ACC112 (cell line): Measurements from ENCODE around the gene R3HDM2.

Source experiments
- H2AFZ ChIP-seq: fragments of 200-600 bp; sonication (generic); one replicate; pipeline ENCODE4 v1.6.0; 2017; ENCODE audit warnings: antibody characterized with exemption, low read length; ENCODE audit not compliant: unreplicated experiment
- H3K27ac ChIP-seq: fragments of 200-600 bp; sonication (generic); 2 replicates; pipeline ENCODE4 v1.5.1; 2014; ENCODE audit warnings: low read depth, mild to moderate bottlenecking, antibody characterized with exemption, low read length, moderate library complexity
- H3K27me3 ChIP-seq: fragments of 200-600 bp; sonication (generic); 2 replicates; pipeline ENCODE4 v1.6.1; 2014; ENCODE audit warnings: mild to moderate bottlenecking, antibody characterized with exemption, low read length, moderate library complexity, mixed read lengths; ENCODE audit not compliant: insufficient read depth
- H3K36me3 ChIP-seq: fragments of 200-600 bp; sonication (generic); 2 replicates; pipeline ENCODE4 v1.6.1; 2016; ENCODE audit warnings: mild to moderate bottlenecking, antibody characterized with exemption, low read length, moderate library complexity, mixed read lengths; ENCODE audit not compliant: insufficient read depth
- H3K4me1 ChIP-seq: fragments of 200-600 bp; sonication (generic); one replicate; pipeline ENCODE4 v1.6.1; 2016; ENCODE audit warnings: low read length, mixed read lengths; ENCODE audit not compliant: insufficient read depth, unreplicated experiment, control insufficient read depth
- H3K4me3 ChIP-seq: fragments of 200-600 bp; sonication (generic); 2 replicates; pipeline ENCODE4 v1.5.1; 2014; ENCODE audit warnings: mild to moderate bottlenecking, low read depth, low read length
- H3K79me2 ChIP-seq: fragments of 200-600 bp; sonication (generic); one replicate; pipeline ENCODE4 v1.6.0; 2016; ENCODE audit warnings: low read length; ENCODE audit not compliant: control insufficient read depth, unreplicated experiment, insufficient read depth

The R3HDM2 gene

DNA sequence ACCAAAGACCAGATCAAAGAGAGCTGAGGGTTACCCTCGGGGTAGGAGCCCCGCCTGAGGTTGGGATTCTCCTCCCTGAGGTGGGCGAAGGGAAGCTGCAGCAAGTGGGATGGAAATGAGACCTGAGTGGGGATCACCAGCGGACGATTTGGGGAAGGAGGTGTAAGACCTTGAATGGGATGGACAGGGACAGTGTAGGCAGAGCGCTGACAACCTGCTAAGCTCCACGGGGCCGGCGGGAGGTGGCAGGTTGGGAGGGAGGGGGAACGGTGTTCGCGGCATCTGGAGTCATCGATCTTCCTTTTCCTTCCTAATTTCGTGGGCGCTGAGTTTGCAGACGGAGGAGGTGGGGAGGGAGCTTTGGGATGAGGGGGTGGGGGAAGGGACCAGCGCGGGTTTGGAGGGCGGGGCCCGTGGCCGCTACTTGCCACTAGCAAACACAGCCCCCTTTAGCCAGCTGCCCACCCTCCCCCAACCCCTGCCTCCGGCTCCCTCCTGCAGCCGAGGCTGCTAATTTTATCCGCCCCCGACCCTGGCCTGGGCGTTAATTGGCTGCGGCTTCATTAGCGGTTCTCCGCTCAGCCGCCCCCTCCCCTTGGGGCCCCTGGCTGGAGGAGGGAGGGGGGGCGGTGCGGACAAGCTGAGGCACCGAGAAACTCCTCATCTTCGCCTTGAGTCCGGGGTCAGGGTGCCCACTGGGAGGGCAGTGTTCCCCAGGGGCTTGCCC is 204.1 kb downstream of the R3HDM2 start:
- H3K36me3 ChIP-seq = peaks cover 4% of the 10 kb centered on the region; the same call in 1 of the 2 replicates
- no peak overlapping the region for H2AFZ ChIP-seq
- H3K4me3 ChIP-seq = peak overlapping the region; percentile 27
- H3K4me1 ChIP-seq = peaks cover 24% of the 10 kb centered on the region
- peaks cover under 1% of the 10 kb centered on the region; the same call in 1 of the 2 replicates for H3K27me3 ChIP-seq
- no peak overlapping the region for H3K27ac ChIP-seq
- H3K79me2 ChIP-seq = peaks cover 22% of the 10 kb centered on the region

DNA sequence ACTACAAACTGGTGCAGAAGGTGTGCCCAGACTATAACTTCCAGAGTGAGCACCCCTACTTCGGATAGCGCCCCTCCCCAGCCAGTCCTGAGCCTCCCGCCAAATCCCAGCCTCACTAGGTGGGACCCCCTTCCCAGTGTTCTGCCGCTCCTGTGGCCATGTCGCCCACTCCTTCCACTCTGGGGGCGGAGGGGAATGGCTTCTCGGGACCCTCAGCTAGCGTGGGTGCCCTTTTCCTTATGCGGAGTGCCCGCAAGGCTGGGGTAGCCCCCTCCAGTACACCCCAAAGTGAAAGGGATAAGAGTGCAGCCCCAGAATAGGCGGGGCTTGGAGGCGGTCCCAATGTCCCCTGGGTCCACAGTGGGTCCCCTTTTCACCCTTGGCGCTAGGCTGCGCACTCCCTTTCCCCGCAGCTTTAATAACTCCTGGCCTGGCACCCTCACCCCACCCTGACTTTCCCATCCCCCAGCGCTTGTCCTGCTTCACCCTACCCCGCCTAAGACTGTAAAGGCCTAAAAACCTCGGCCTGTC is 205.1 kb downstream of the R3HDM2 start:
- H3K79me2 ChIP-seq = peaks cover 12% of the 10 kb centered on the region
- peaks cover 16% of the 10 kb centered on the region for H3K4me1 ChIP-seq
- H2AFZ ChIP-seq = no peak overlapping the region
- H3K36me3 ChIP-seq = no peaks in the 10 kb centered on the region
- H3K27me3 ChIP-seq = peaks cover 10% of the 10 kb centered on the region
- no peak overlapping the region for H3K27ac ChIP-seq
- H3K4me3 ChIP-seq = no peak overlapping the region

DNA sequence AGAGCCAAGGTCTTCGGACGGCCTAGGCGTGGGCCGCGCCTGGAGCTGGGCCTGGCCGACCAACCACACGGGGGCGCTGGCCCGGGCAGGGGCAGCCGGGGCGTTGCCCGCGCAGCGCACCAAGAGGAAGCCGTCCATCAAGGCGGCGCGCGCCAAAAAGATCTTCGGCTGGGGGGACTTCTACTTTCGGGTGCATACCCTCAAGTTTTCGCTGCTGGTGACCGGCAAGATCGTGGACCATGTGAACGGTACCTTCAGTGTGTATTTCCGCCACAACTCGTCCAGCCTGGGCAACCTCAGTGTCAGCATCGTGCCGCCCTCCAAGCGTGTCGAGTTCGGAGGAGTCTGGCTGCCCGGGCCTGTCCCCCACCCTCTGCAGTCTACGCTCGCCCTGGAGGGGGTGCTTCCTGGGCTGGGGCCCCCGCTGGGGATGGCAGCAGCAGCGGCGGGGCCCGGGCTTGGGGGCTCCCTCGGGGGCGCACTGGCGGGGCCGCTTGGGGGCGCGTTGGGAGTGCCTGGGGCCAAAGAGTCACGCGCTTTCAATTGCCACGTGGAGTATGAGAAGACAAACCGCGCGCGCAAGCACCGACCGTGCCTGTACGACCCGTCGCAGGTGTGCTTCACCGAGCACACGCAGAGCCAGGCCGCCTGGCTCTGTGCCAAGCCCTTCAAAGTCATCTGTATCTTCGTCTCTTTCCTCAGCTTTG is 205.7 kb downstream of the R3HDM2 start:
- H3K27ac ChIP-seq = no peak overlapping the region
- H3K27me3 ChIP-seq = peaks cover 13% of the 10 kb centered on the region
- H3K79me2 ChIP-seq = peaks cover 6% of the 10 kb centered on the region
- H2AFZ ChIP-seq = no peak overlapping the region
- H3K36me3 ChIP-seq = no peaks in the 10 kb centered on the region
- H3K4me1 ChIP-seq = peaks cover 16% of the 10 kb centered on the region
- no peak overlapping the region for H3K4me3 ChIP-seq

DNA sequence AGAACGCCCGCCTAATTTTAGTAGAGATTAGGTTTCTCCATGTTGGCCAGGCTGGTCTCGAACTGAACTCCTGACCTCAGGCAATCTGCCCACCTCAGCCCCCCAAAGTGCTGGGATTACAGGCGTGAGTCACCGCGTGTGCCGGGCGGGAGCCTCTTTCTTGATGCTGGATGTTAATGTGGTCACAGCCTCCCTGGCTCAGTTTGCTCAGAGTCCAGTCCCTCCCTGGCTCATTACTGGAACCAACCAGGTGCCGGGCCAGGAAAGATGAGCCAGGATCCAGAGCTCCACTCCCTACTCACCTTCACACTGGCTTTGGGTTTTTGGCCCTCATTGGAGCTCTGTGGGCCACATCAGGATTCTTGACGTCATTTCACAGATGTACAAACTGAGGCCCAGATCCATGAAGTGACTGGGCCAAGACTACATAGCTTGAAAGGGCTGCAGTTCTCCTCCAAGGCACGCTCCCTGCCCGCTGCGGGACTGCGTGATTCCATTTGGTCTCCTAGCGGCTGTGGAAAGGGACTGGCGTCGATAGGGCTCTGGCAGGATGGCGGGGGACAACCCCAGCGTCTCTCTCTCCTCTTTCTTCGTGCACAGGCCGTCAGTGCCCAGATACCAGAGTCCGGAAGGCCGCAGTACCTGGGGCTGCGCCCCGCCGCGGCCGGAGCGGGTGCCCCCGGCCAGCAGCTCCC is 206.4 kb downstream of the R3HDM2 start:
- Histone ChIP-seq H3K36me3 (no peaks in the 10 kb centered on the region), H3K4me1 (peaks cover 16% of the 10 kb centered on the region), H3K27ac (no peak overlapping the region), H3K79me2 (no peaks in the 10 kb centered on the region), H3K27me3 (peaks cover 20% of the 10 kb centered on the region), H2AFZ (no peak overlapping the region), H3K4me3 (no peak overlapping the region)

DNA sequence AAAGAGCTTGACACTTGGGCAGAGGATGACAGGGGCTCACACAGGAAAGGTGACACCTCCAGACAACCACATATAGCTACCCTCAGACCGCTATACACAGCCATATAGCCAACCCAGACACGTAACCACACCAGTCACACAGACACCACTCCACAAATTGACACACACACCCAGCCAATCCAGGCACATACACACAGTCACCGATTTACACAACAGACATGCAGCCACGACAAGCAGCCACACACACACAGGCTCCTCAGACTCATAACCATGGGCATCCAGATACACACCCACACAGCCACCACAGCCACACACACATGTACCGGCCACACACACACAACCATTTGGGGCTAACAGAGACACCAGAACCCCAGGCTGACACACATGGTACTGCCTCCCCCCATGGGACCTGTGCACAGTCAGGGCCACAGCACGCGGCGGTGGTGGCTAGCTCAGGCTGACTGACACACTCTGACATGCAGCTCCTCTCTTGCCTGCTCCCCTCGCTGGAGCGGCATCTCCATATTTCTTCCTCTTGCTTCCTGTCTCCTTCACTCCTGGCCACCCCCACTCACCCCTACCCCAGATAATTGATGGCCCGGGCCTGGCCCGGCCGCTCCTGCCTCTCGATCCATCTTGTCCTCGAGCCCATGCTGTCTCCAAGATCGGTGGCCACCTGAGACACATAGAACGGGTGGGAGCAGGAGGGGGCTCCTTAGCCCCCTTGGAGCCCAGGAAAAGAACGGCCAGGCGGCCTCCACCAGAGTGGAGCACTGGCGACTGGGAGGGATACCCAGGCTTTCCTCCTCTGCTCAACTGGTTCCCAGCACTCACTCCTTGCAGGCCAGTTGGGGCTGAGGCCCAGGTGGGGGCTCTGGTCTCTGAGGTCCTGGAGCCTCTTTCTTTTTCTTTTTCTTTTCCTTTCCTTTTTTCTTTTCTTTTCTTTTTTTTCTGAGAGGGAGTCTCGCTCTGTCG is 207.4 kb downstream of the R3HDM2 start:
- Histone ChIP-seq H3K4me1 (peaks cover 8% of the 10 kb centered on the region), H3K27me3 (peaks cover 22% of the 10 kb centered on the region)

DNA sequence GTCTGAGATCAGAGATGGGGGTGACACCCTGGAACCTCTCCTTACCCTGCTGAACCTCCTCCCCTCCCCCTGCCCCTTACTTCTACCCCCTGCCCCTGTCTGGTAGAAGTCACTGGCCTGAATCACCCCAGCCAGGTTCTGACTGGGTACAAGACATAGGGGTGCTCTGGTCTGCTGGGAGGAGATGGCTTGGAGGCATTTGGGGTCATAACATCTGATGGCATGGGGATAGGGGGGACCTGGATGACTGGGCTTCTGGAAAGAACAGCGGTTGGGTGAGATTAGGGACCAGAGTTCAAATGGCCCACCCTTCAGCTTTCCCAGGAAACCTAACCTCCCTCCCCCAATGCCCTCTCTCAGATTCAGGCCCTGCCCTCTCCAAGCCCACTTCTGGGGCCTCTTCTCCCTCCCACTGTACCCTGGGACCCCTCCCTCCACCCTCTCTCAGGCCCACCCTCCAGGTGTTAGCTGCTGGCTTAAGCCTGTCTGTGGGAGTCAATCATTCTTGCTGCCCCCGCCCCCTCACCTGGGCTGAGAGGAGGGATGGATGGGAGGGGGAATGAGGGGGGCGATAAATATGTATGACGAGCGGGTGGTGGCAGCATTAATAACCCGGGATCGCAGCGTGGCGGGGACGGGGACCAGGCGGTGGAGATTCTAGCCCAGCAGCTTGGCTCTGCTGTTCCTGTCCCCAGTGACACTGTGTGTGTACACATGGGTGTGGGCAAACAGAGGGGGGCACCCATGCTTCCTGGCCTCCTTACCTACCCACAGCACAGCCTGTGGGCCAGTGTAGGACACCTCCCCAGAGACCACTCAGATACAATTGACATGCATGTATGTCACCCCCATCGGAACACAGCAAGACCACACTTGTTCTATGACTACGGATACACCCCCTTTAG is 208.3 kb downstream of the R3HDM2 start:
- H3K27me3 ChIP-seq = peaks cover 31% of the 10 kb centered on the region
- peaks cover 10% of the 10 kb centered on the region for H3K4me1 ChIP-seq
- no peak overlapping the region for H3K4me3 ChIP-seq
- no peak overlapping the region for H3K27ac ChIP-seq
- no peak overlapping the region for H2AFZ ChIP-seq
- no peaks in the 10 kb centered on the region for H3K36me3 ChIP-seq
- no peaks in the 10 kb centered on the region for H3K79me2 ChIP-seq

More for the DNA sequence above, 207.4 kb downstream of the R3HDM2 start:
- Histone ChIP-seq H2AFZ (no peak overlapping the region), H3K27ac (no peak overlapping the region), H3K4me3 (no peak overlapping the region), H3K79me2 (no peaks in the 10 kb centered on the region), H3K36me3 (no peaks in the 10 kb centered on the region)

DNA sequence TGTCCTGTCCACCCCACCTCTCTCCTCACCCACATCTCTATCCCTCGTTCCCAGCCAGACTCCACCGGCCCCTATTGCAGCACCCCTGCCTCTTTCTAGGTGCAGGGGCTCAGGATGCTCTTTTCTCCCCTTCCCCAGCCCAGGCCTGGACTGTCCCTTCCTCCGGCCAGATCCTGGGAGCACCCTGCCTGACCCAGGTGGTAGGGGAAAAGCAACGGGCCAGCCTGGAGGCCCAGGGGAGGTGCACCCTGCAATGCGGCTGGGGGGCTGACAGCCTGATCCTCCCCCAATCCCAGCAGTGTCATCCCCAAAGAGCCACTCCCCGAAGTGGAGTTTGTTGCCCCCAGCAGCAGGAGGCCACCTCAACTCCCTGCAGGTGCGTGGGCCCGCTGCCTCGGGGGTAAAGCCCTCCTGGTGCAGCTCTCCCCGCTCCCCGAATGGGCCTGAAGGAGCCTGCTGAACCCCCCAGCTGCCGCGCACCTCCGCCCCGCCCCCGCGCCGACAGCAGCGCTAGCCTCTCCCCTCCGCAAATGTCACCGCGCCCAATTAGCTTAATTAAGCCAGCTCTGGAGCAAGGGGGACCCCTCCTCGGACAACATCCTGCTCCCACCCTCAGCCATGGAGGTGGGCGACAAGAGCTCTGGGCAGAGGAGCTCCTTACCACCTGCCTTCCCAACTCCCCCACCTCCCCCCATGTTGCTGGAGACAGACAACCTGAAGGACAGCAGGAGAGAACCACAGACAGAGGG is 209.5 kb downstream of the R3HDM2 start:
- no peaks in the 10 kb centered on the region for H3K79me2 ChIP-seq
- H3K27me3 ChIP-seq = peaks cover 37% of the 10 kb centered on the region
- H3K27ac ChIP-seq = no peak overlapping the region
- no peak overlapping the region for H3K4me3 ChIP-seq
- peaks cover 4% of the 10 kb centered on the region for H3K4me1 ChIP-seq
- no peak overlapping the region for H2AFZ ChIP-seq
- no peaks in the 10 kb centered on the region for H3K36me3 ChIP-seq

DNA sequence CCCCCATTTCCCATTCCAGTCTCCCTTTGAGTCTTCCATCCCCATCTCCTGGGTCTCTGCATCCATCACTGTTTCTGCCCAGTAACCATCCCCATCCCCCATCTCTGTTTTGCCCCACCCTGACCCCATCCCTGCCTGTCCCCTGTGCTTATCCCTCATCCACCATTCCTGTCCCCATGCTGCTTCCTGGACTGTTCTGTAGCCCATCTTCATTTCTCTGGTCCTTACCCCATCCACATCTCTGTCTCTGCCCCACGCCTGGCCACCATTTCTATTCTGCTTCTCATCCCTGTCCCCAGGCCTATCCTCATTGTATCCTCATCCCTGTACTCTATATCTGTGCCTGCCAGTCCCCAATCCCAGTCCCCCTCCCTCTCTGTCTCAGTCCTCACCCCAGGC is 210.1 kb downstream of the R3HDM2 start:
- Histone ChIP-seq H3K4me1 (peaks cover 4% of the 10 kb centered on the region), H3K27me3 (peaks cover 37% of the 10 kb centered on the region), H3K4me3 (no peak overlapping the region), H2AFZ (no peak overlapping the region), H3K27ac (no peak overlapping the region), H3K36me3 (no peaks in the 10 kb centered on the region), H3K79me2 (no peaks in the 10 kb centered on the region)
